Measurements from ENCODE around the gene IPCEF1.

The IPCEF1 gene

GRCh38 chr6:154276810-154277628 lies 79.6 kb downstream of the IPCEF1 start:
- H3K9me3 ChIP-seq (replicated peaks in 1 of 11): peaks cover 0 to 10% (median 0%) of the 10 kb centered on the region in 11 experiments; a peak in 4 of 22 replicates
- H3K36me3 ChIP-seq: peaks cover 0 to 70% (median 10%) of the 10 kb centered on the region in 11 experiments; a peak in 13 of 22 replicates
- no peak for TF ChIP-seq Cebpa-rat (IDR thresholded peaks at IDR 0.05)
- H3K27ac ChIP-seq: peak overlapping the region in 10 of 11 experiments; percentile 4 to 60 (median 45); a peak in 18 of 22 replicates
- H3K4me3 ChIP-seq: no peak overlapping the region
- peak overlapping the region in 9 of 11 experiments; percentile 1 to 45 (median 34); a peak in 10 of 22 replicates for H3K9ac ChIP-seq
- H3K4me2 ChIP-seq: peak overlapping the region; percentile 53 to 85 (median 69)
- H3K27me3 ChIP-seq: no peaks in the 10 kb centered on the region
- peaks cover 26 to 61% (median 37%) of the 10 kb centered on the region in 10 experiments for H3K4me1 ChIP-seq
- peaks cover 0 to 98% (median 27%) of the 10 kb centered on the region in 11 experiments; a peak in 12 of 22 replicates for H4K20me1 ChIP-seq

GRCh38 chr6:154274168-154274567 lies 82.4 kb downstream of the IPCEF1 start:
- peaks cover 0 to 11% (median 6%) of the 10 kb centered on the region in 11 experiments; a peak in 14 of 22 replicates for H3K9me3 ChIP-seq (replicated peaks in 1 of 11)
- peaks cover 0 to 67% (median 24%) of the 10 kb centered on the region in 11 experiments; a peak in 13 of 22 replicates for H3K36me3 ChIP-seq
- H3K4me3 ChIP-seq: no peak overlapping the region
- peak overlapping the region in 8 of 11 experiments; percentile 3 to 36 (median 24); a peak in 13 of 22 replicates for H3K4me2 ChIP-seq
- H4K20me1 ChIP-seq: peaks cover 0 to 83% (median 14%) of the 10 kb centered on the region in 11 experiments; a peak in 12 of 22 replicates
- peak overlapping the region in 1 of 11 experiments; percentile 8; a peak in 1 of 22 replicates for H3K27ac ChIP-seq
- no peaks in the 10 kb centered on the region for H3K27me3 ChIP-seq
- no peak overlapping the region for H3K9ac ChIP-seq
- peaks cover 26 to 53% (median 37%) of the 10 kb centered on the region in 10 experiments for H3K4me1 ChIP-seq
- no peak for TF ChIP-seq Cebpa-rat (IDR thresholded peaks at IDR 0.05)

- no peak for TF ChIP-seq Cebpa-rat (IDR thresholded peaks at IDR 0.05)
- H3K36me3 ChIP-seq: peaks cover 0 to 94% (median 65%) of the 10 kb centered on the region in 11 experiments; a peak in 16 of 22 replicates
- no peak overlapping the region for H3K4me3 ChIP-seq
- H3K4me2 ChIP-seq: no peak overlapping the region
- no peak overlapping the region for H3K27ac ChIP-seq
- H3K9me3 ChIP-seq (replicated peaks in 1 of 11): peaks cover 10 to 61% (median 40%) of the 10 kb centered on the region in 11 experiments; a peak in 21 of 22 replicates
- no peaks in the 10 kb centered on the region for H3K27me3 ChIP-seq
- peaks cover 0 to 28% (median 21%) of the 10 kb centered on the region in 10 experiments; a peak in 15 of 20 replicates for H3K4me1 ChIP-seq
- H3K9ac ChIP-seq: no peak overlapping the region
- H4K20me1 ChIP-seq: peaks cover 0 to 42% (median 8%) of the 10 kb centered on the region in 11 experiments; a peak in 10 of 22 replicates
Measured at GRCh38 chr6:154268486-154268885, 88.1 kb downstream of the IPCEF1 start.

- peak overlapping the region in 2 of 10 experiments; percentile 20 to 35; a peak in 3 of 20 replicates for H3K4me3 ChIP-seq
- peak overlapping the region in 1 of 11 experiments; percentile 15; a peak in 1 of 22 replicates for H3K27ac ChIP-seq
- H3K36me3 ChIP-seq: peaks cover 0 to 85% (median 65%) of the 10 kb centered on the region in 11 experiments; a peak in 16 of 22 replicates
- H3K9ac ChIP-seq: no peak overlapping the region
- no peak for TF ChIP-seq Cebpa-rat (IDR thresholded peaks at IDR 0.05)
- H3K4me2 ChIP-seq: no peak overlapping the region
- peaks cover 5 to 34% (median 25%) of the 10 kb centered on the region in 10 experiments for H3K4me1 ChIP-seq
- peaks cover 10 to 61% (median 40%) of the 10 kb centered on the region in 11 experiments; a peak in 21 of 22 replicates for H3K9me3 ChIP-seq (replicated peaks in 1 of 11)
- no peaks in the 10 kb centered on the region for H3K27me3 ChIP-seq
- peaks cover 0 to 33% (median 8%) of the 10 kb centered on the region in 11 experiments; a peak in 10 of 22 replicates for H4K20me1 ChIP-seq
Measured at GRCh38 chr6:154267508-154268106, 89.0 kb downstream of the IPCEF1 start.

DNA sequence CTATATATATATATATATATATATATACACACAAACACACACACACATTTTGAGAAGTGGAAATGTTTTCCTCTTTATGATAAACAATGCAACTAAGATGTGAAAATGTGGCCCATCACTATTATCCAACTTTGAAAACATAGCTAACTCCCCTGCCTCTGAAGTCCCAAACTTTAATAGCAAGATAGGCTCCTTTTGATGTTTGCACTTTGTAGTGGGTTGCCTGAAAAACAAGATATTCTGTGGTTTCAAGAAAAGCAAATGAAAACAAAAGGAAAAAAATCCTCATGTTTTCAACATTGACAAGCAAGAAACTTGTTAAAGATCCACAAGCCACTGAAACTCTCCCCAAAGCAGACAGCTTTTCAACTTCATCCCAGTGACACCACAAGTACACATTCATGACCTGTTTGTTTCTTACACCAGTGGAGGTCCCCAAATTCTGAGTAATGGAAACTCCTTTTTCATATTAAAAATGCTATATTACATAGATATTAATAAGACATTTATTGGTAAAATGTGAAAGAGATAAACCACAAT lies 90.0 kb downstream of the IPCEF1 start:
- Histone ChIP-seq H3K4me2 (no peak overlapping the region), H4K20me1 (peaks cover 0 to 24% (median 2%) of the 10 kb centered on the region in 11 experiments; a peak in 9 of 22 replicates), H3K27ac (no peak overlapping the region), H3K9ac (no peak overlapping the region), H3K36me3 (peaks cover 0 to 78% (median 62%) of the 10 kb centered on the region in 11 experiments; a peak in 16 of 22 replicates), H3K27me3 (no peaks in the 10 kb centered on the region), H3K9me3 (replicated peaks in 1 of 11) (peaks cover 10 to 61% (median 40%) of the 10 kb centered on the region in 11 experiments; a peak in 21 of 22 replicates), H3K4me3 (no peak overlapping the region), H3K4me1 (peaks cover 15 to 44% (median 35%) of the 10 kb centered on the region in 10 experiments)
- TF ChIP-seq Cebpa-rat (IDR thresholded peaks at IDR 0.05): no peak

- Histone ChIP-seq H3K27me3 (no peaks in the 10 kb centered on the region), H3K9me3 (replicated peaks in 1 of 11) (peaks cover 0 to 44% (median 28%) of the 10 kb centered on the region in 11 experiments; a peak in 20 of 22 replicates), H3K36me3 (peaks cover 0 to 56% (median 42%) of the 10 kb centered on the region in 11 experiments; a peak in 15 of 22 replicates), H3K27ac (peak overlapping the region; percentile 50 to 99 (median 96); a peak in 21 of 22 replicates), H3K9ac (peak overlapping the region; percentile 22 to 69 (median 61); a peak in 19 of 22 replicates), H3K4me1 (peaks cover 63 to 86% (median 80%) of the 10 kb centered on the region in 10 experiments), H3K4me2 (peak overlapping the region; percentile 51 to 95 (median 75)), H3K4me3 (peak overlapping the region in 1 of 10 experiments; percentile 8; a peak in 2 of 20 replicates), H4K20me1 (no peaks in the 10 kb centered on the region; a peak in 1 of 22 replicates)
- no peak for TF ChIP-seq Cebpa-rat (IDR thresholded peaks at IDR 0.05)
Measured at GRCh38 chr6:154261688-154262397, 94.8 kb downstream of the IPCEF1 start.

GRCh38 chr6:154258064-154258757 lies 98.4 kb downstream of the IPCEF1 start:
- Histone ChIP-seq H3K27ac (peak overlapping the region; percentile 76 to 99 (median 96)), H3K4me3 (peak overlapping the region in 5 of 10 experiments; percentile 4 to 37 (median 20); a peak in 6 of 20 replicates), H3K27me3 (no peaks in the 10 kb centered on the region), H3K36me3 (peaks cover 0 to 56% (median 30%) of the 10 kb centered on the region in 11 experiments; a peak in 14 of 22 replicates), H3K4me1 (peaks cover 69 to 87% (median 76%) of the 10 kb centered on the region in 10 experiments), H3K9ac (peak overlapping the region; percentile 46 to 85 (median 78); a peak in 21 of 22 replicates), H3K9me3 (replicated peaks in 1 of 11) (peaks cover 10 to 51% (median 38%) of the 10 kb centered on the region in 11 experiments), H4K20me1 (no peaks in the 10 kb centered on the region; a peak in 1 of 22 replicates), H3K4me2 (peak overlapping the region; percentile 55 to 95 (median 81))
- no peak for TF ChIP-seq Cebpa-rat (IDR thresholded peaks at IDR 0.05)
